CD14-positive monocyte (primary cell): ENCODE data around the gene CWC15. TPM values are rescaled to one million over a fixed set of nuclear protein-coding genes. Genes with fewer than 3 reads are reported as not detected.

Source experiments
- DNase-seq, 3 donors: peaks; one replicate each; pipeline ENCODE4 v3.0.0-alpha.2; 2011 to 2022
- H2AFZ ChIP-seq: 2 replicates; pipeline ENCODE4 v1.6.0; 2012; ENCODE audit warnings: mild to moderate bottlenecking, low read depth, low read length, inconsistent platforms; ENCODE audit not compliant: insufficient read depth, poor library complexity, severe bottlenecking
- H3K27ac ChIP-seq, 2 donors: 1 replicate in 1 of 2; 2 replicates in 1 of 2; pipeline ENCODE4 v1.5.1; 2012 to 2013; ENCODE audit warnings: low read length in 2 of 2, control low read depth in 1 of 2, inconsistent platforms in 1 of 2, low read depth in 1 of 2, mild to moderate bottlenecking in 1 of 2
- H3K27me3 ChIP-seq, 2 donors: one replicate each; pipeline versions ENCODE4 v1.6.0 to v1.6.1; 2011 to 2013; ENCODE audit warnings: low read length in 2 of 2; ENCODE audit not compliant: control insufficient read depth in 2 of 2, insufficient read depth in 2 of 2
- H3K36me3 ChIP-seq, 2 donors: replicated peaks in 1 of 2; 1 replicate in 1 of 2; 2 replicates in 1 of 2; pipeline versions ENCODE4 v1.5.1 to v1.6.1; 2012 to 2013; ENCODE audit warnings: low read length in 2 of 2, control low read depth in 1 of 2, inconsistent platforms in 1 of 2, mild to moderate bottlenecking in 1 of 2; ENCODE audit not compliant: insufficient read depth in 2 of 2, control insufficient read depth in 1 of 2
- H3K4me1 ChIP-seq, 2 donors: 1 replicate in 1 of 2; 2 replicates in 1 of 2; pipeline versions ENCODE4 v1.5.1 to v1.6.1; 2012 to 2013; ENCODE audit warnings: low read length in 2 of 2, control low read depth in 1 of 2, inconsistent platforms in 1 of 2, mild to moderate bottlenecking in 1 of 2, moderate library complexity in 1 of 2; ENCODE audit not compliant: insufficient read depth in 2 of 2, control insufficient read depth in 1 of 2
- H3K4me2 ChIP-seq: replicated peaks from 2 replicates; pipeline ENCODE3; 2012; ENCODE audit warnings: low read length, moderate library complexity, mild to moderate bottlenecking; ENCODE audit not compliant: poor library complexity, severe bottlenecking; ENCODE audit errors: extremely low read depth
- H3K4me3 ChIP-seq, 3 experiments: fragments of 200-600 bp in 1 of 3; sonication (generic) in 1 of 3; replicated peaks in 1 of 3; 1 replicate in 2 of 3; 2 replicates in 1 of 3; pipeline ENCODE4 v1.5.1; 2011 to 2013; ENCODE audit warnings: low read length in 3 of 3, mild to moderate bottlenecking in 3 of 3, control low read depth in 2 of 3, low read depth in 2 of 3, inconsistent platforms in 1 of 3, moderate library complexity in 1 of 3
- H3K79me2 ChIP-seq: 2 replicates; pipeline ENCODE4 v1.6.0; 2012; ENCODE audit warnings: mild to moderate bottlenecking, control low read depth, inconsistent platforms, low read length, moderate library complexity; ENCODE audit not compliant: insufficient read depth
- H3K9ac ChIP-seq: 2 replicates; pipeline ENCODE4 v1.6.0; 2017; ENCODE audit warnings: low read length, mild to moderate bottlenecking; ENCODE audit not compliant: insufficient read depth, poor library complexity, severe bottlenecking
- H3K9me3 ChIP-seq, 2 donors: replicated peaks in 1 of 2; 1 replicate in 1 of 2; 2 replicates in 1 of 2; pipeline versions ENCODE4 v1.5.1 to v1.6.1; 2012 to 2013; ENCODE audit warnings: low read length in 2 of 2, control low read depth in 1 of 2; ENCODE audit not compliant: control insufficient read depth in 1 of 2, insufficient read depth in 1 of 2
- H4K20me1 ChIP-seq: 2 replicates; pipeline ENCODE4 v1.6.0; 2012; ENCODE audit warnings: mild to moderate bottlenecking, low read length, control low read depth, moderate library complexity; ENCODE audit not compliant: insufficient read depth
- H3K27ac Mint-ChIP-seq, 7 donors: one replicate each; pipeline ENCODE4 v1.8.0; 2020; ENCODE audit warnings: mild to moderate bottlenecking in 7 of 7, mixed read lengths in 7 of 7, moderate library complexity in 6 of 7, inconsistent platforms in 2 of 7
- H3K27me3 Mint-ChIP-seq, 3 donors: one replicate each; pipeline ENCODE4 v1.8.0; 2021 to 2022; ENCODE audit warnings: low read depth in 3 of 3, mild to moderate bottlenecking in 3 of 3, mixed read lengths in 3 of 3, moderate library complexity in 3 of 3, inconsistent platforms in 1 of 3
- H3K36me3 Mint-ChIP-seq, 2 donors: one replicate each; pipeline ENCODE4 v1.8.0; 2020; ENCODE audit warnings: mixed read lengths in 2 of 2, inconsistent platforms in 1 of 2, mild to moderate bottlenecking in 1 of 2
- H3K4me1 Mint-ChIP-seq: one replicate; pipeline ENCODE4 v1.8.0; 2020; ENCODE audit warnings: mild to moderate bottlenecking, mixed read lengths
- H3K4me3 Mint-ChIP-seq, 2 donors: one replicate each; pipeline ENCODE4 v1.8.0; 2020; ENCODE audit warnings: mild to moderate bottlenecking in 2 of 2, mixed read lengths in 2 of 2, moderate library complexity in 1 of 2
- H3K9me3 Mint-ChIP-seq, 7 donors: one replicate each; pipeline ENCODE4 v1.8.0; 2020 to 2022; ENCODE audit warnings: mixed read lengths in 7 of 7, mild to moderate bottlenecking in 6 of 7, moderate library complexity in 6 of 7, inconsistent platforms in 2 of 7
- WGBS: methylation state at CpG from one replicate; pipeline ENCODE4 v1.1.5; 2013; ENCODE audit warnings: missing lambda C conversion rate; ENCODE audit not compliant: insufficient coverage; 5-methylcytosine and 5-hydroxymethylcytosine counted together
- intact Hi-C, 2 donors: fragments of 100-400 bp; cut with micrococcal nuclease; formaldehyde crosslinking; loops; one replicate each; pipeline versions ENCODE4 v1.15.0 to v1.15.1; 2023
- polyA plus RNA-seq, 3 donors: library from polyadenylated mRNA; depleted of rRNA in 1 of 3; unstranded in 2 of 3; stranded (reverse) in 1 of 3; fragments of 300-500 nt in 2 of 3; fragments of >200 nt in 1 of 3; fragmentation: Illumina TruSeq in 2 of 3; gene quantifications; 1 replicate in 2 of 3; 2 replicates in 1 of 3; pipeline ENCODE4 v1.2.3, GENCODE V29; 2012 to 2021
- TF ChIP-seq, protein P1 (sequence below): fragments of 200-600 bp; IDR thresholded peaks from one replicate; pipeline ENCODE4 v1.8.0; 2022; ENCODE audit warnings: antibody characterized with exemption, mild to moderate bottlenecking

The CWC15 gene
- polyA plus RNA-seq, 3 donors, result 27.5 to 43.8 (median 38.9) TPM

DNA sequence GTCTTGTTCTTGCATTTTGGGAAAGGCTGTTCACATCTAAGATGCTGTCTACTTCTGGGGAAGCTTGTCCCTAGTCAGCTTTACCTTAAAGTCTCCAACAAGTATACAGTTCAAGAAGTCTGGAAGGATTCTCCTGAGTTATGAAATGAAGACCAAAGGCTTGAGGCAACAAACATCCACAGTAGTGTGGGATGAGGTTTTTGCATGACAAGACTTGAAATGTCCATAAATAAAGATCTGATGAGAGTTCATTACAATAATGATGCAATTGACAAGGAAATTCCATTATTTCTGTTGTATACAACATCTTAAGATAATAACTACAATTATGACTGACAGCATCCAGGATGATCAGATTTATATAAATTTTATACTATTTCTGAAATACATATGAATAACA, 30.4 kb upstream of the CWC15 start:
- Histone ChIP-seq H3K9me3 (no peaks in the 10 kb centered on the region), H3K9ac (no peak overlapping the region), H3K79me2 (no peaks in the 10 kb centered on the region), H4K20me1 (no peaks in the 10 kb centered on the region), H3K36me3 (no peaks in the 10 kb centered on the region), H3K4me2 (no peak overlapping the region), H3K27ac (no peak overlapping the region), H3K4me3 (no peak overlapping the region), H3K27me3 (no peaks in the 10 kb centered on the region), H2AFZ (no peak overlapping the region), H3K4me1 (no peaks in the 10 kb centered on the region)
- TF ChIP-seq, protein P1, sequence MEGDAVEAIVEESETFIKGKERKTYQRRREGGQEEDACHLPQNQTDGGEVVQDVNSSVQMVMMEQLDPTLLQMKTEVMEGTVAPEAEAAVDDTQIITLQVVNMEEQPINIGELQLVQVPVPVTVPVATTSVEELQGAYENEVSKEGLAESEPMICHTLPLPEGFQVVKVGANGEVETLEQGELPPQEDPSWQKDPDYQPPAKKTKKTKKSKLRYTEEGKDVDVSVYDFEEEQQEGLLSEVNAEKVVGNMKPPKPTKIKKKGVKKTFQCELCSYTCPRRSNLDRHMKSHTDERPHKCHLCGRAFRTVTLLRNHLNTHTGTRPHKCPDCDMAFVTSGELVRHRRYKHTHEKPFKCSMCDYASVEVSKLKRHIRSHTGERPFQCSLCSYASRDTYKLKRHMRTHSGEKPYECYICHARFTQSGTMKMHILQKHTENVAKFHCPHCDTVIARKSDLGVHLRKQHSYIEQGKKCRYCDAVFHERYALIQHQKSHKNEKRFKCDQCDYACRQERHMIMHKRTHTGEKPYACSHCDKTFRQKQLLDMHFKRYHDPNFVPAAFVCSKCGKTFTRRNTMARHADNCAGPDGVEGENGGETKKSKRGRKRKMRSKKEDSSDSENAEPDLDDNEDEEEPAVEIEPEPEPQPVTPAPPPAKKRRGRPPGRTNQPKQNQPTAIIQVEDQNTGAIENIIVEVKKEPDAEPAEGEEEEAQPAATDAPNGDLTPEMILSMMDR, result no peak
- peaks cover 3 to 4% (median 4%) of the 10 kb centered on the region in 3 donors for H3K27me3 Mint-ChIP-seq
- H3K27ac Mint-ChIP-seq, result no peak overlapping the region
- intact Hi-C loops, result no loop called here
- H3K36me3 Mint-ChIP-seq, result no peaks in the 10 kb centered on the region
- no peak for DNase-seq
- H3K4me3 Mint-ChIP-seq, result no peak overlapping the region
- H3K9me3 Mint-ChIP-seq, result peaks cover 2 to 7% (median 3%) of the 10 kb centered on the region in 7 donors
- no peaks in the 10 kb centered on the region for H3K4me1 Mint-ChIP-seq

DNA sequence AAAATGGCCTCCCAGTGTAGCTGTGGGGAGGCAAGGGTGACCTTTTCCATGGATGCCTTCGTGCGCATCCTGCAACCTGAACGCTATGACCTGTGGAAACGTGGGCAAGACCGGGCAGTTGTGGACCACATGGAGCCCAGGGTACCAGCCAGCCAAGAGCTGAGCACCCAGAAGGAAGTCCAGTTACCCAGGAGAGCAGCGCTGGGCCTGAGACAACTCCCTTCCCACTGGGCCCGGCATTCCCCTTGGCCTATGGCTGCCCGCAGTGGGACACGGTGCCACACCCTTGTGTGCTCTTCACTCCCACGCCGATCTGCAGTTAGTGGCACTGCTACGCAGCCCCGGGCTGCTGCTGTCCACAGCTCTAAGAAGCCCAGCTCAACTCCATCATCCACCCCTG, 24.9 kb upstream of the CWC15 start:
- no peak for DNase-seq
- 92% methylated on average over 13 of the region's 13 CpGs for WGBS

More for the DNA sequence above, 24.9 kb upstream of the CWC15 start:
- Mint-ChIP-seq H3K36me3 (no peaks in the 10 kb centered on the region), H3K9me3 (peaks cover 2 to 12% (median 4%) of the 10 kb centered on the region in 7 donors), H3K27ac (no peak overlapping the region), H3K4me1 (no peaks in the 10 kb centered on the region), H3K27me3 (peaks cover 0 to 2% (median 0%) of the 10 kb centered on the region in 3 donors), H3K4me3 (no peak overlapping the region)
- no peaks in the 10 kb centered on the region for H3K4me1 ChIP-seq
- H3K27me3 ChIP-seq, result no peaks in the 10 kb centered on the region
- no peaks in the 10 kb centered on the region for H3K79me2 ChIP-seq
- no peaks in the 10 kb centered on the region for H3K9me3 ChIP-seq
- no peak overlapping the region for H3K4me2 ChIP-seq
- H4K20me1 ChIP-seq, result no peaks in the 10 kb centered on the region
- no peak overlapping the region for H3K4me3 ChIP-seq
- H3K27ac ChIP-seq, result no peak overlapping the region
- H2AFZ ChIP-seq, result no peak overlapping the region
- H3K9ac ChIP-seq, result no peak overlapping the region
- TF ChIP-seq, protein P1, result no peak
- H3K36me3 ChIP-seq, result no peaks in the 10 kb centered on the region
- intact Hi-C loops, result no loop called here
